WERI-Rb-1 (cell line): ENCODE data around the gene SH3GL3.

Experiments used
- DNase-seq: peaks from one replicate; pipeline ENCODE4 v3.0.0-alpha.2; 2020
- H3K27ac ChIP-seq: fragments of 250-450 bp; sonication (Bioruptor Pico); 2 replicates; pipeline ENCODE4 v1.5.1; 2020; ENCODE audit warnings: mild to moderate bottlenecking, moderate library complexity
- H3K27me3 ChIP-seq: fragments of 250-450 bp; sonication (Bioruptor Pico); 2 replicates; pipeline ENCODE4 v1.5.1; 2021; ENCODE audit warnings: mild to moderate bottlenecking, low read depth, moderate library complexity; ENCODE audit not compliant: insufficient read depth, severe bottlenecking
- H3K36me3 ChIP-seq: fragments of 250-450 bp; sonication (Bioruptor Pico); 2 replicates; pipeline ENCODE4 v1.5.1; 2020; ENCODE audit warnings: mild to moderate bottlenecking, moderate library complexity
- H3K4me3 ChIP-seq: 2 replicates; pipeline ENCODE4 v1.5.1; 2011; ENCODE audit warnings: low read depth, mild to moderate bottlenecking, control low read depth, low read length
- H3K9me3 ChIP-seq: fragments of 250-450 bp; sonication (Bioruptor Pico); 2 replicates; pipeline ENCODE4 v1.5.1; 2021; ENCODE audit warnings: mild to moderate bottlenecking, moderate library complexity; ENCODE audit not compliant: severe bottlenecking
- CTCF ChIP-seq: IDR thresholded peaks from 2 replicates; pipeline ENCODE4 v1.5.1; 2011; ENCODE audit warnings: low read depth, mild to moderate bottlenecking, control low read depth, inconsistent platforms, low read length

SH3GL3 gene

GRCh38 chr15:83446904-83447709, at the start of gene SH3GL3:
SH3GL3 (plus strand) TSS chr15:83447341; CDS start chr15:83447534, 193 bp downstream.
- H3K36me3 ChIP-seq = no peaks in the 10 kb centered on the region
- no peaks in the 10 kb centered on the region for H3K9me3 ChIP-seq
- no peaks in the 10 kb centered on the region for H3K27me3 ChIP-seq
- H3K4me3 ChIP-seq = peak within 1 kb of the TSS; percentile 88
- DNase-seq = peak; percentile 89
- TF ChIP-seq CTCF = peak; percentile 63
- peak within 1 kb of the TSS; percentile 62 for H3K27ac ChIP-seq

- no peak overlapping the region for H3K4me3 ChIP-seq
- no peaks in the 10 kb centered on the region for H3K9me3 ChIP-seq
- no peaks in the 10 kb centered on the region for H3K36me3 ChIP-seq
- DNase-seq = peak; percentile 61
- H3K27me3 ChIP-seq = no peaks in the 10 kb centered on the region
- H3K27ac ChIP-seq = no peak overlapping the region
- no peak for TF ChIP-seq CTCF
Measured at GRCh38 chr15:83398626-83399025, 48.5 kb upstream of the SH3GL3 start.

GRCh38 chr15:83404121-83404520, 43.0 kb upstream of the SH3GL3 start:
- DNase-seq = no peak
- H3K36me3 ChIP-seq = no peaks in the 10 kb centered on the region
- H3K27me3 ChIP-seq = no peaks in the 10 kb centered on the region
- no peaks in the 10 kb centered on the region for H3K9me3 ChIP-seq
- TF ChIP-seq CTCF = no peak
- no peak overlapping the region for H3K4me3 ChIP-seq
- no peak overlapping the region for H3K27ac ChIP-seq

GRCh38 chr15:83410532-83410931, 36.6 kb upstream of the SH3GL3 start:
- H3K4me3 ChIP-seq = no peak overlapping the region
- no peak for TF ChIP-seq CTCF
- no peak for DNase-seq
- no peaks in the 10 kb centered on the region for H3K9me3 ChIP-seq
- no peaks in the 10 kb centered on the region for H3K36me3 ChIP-seq
- no peaks in the 10 kb centered on the region for H3K27me3 ChIP-seq
- no peak overlapping the region for H3K27ac ChIP-seq

- no peak overlapping the region for H3K4me3 ChIP-seq
- no peak overlapping the region for H3K27ac ChIP-seq
- no peak for TF ChIP-seq CTCF
- H3K27me3 ChIP-seq = no peaks in the 10 kb centered on the region
- no peaks in the 10 kb centered on the region for H3K36me3 ChIP-seq
- DNase-seq = no peak
- no peaks in the 10 kb centered on the region for H3K9me3 ChIP-seq
Measured at GRCh38 chr15:83413054-83413719, 34.0 kb upstream of the SH3GL3 start.
